Epithelial cell of proximal tubule (primary cell): ENCODE results near the gene ETHE1. TPM values are rescaled to one million over a fixed set of nuclear protein-coding genes. Genes with fewer than 3 reads are reported as not detected.

Experiments
- DNase-seq: peaks from one replicate; pipeline ENCODE4 v3.0.0-alpha.2; 2011; ENCODE audit warnings: low read depth
- H3K4me3 ChIP-seq: 2 replicates; pipeline ENCODE4 v1.5.1; 2011; ENCODE audit warnings: low read depth, mild to moderate bottlenecking, low read length
- CTCF ChIP-seq: conservative IDR thresholded peaks from 2 replicates; pipeline ENCODE4 v1.5.1; 2012; ENCODE audit warnings: low read depth, mild to moderate bottlenecking, low read length
- total RNA-seq: library from RNA; depleted of rRNA; stranded (reverse); fragments of >200 nt; gene quantifications from 2 replicates; pipeline ENCODE4 v1.2.3, GENCODE V29; 2015

ETHE1 gene
- total RNA-seq, 1 donor from 2014 or later, result 55.9 TPM

- no peak for TF ChIP-seq CTCF
- no peak for DNase-seq
- H3K4me3 ChIP-seq, result no peak overlapping the region
Measured at GRCh38 chr19:43502419-43502976, 24.5 kb downstream of the ETHE1 start.

GRCh38 chr19:43501661-43502418 lies 25.2 kb downstream of the ETHE1 start:
- H3K4me3 ChIP-seq, result no peak overlapping the region
- TF ChIP-seq CTCF, result no peak
- no peak for DNase-seq

- TF ChIP-seq CTCF, result no peak
- no peak for DNase-seq
- no peak overlapping the region for H3K4me3 ChIP-seq
Measured at GRCh38 chr19:43499042-43499441, 28.0 kb downstream of the ETHE1 start.

- TF ChIP-seq CTCF, result no peak
- no peak overlapping the region for H3K4me3 ChIP-seq
- DNase-seq, result no peak
Measured at GRCh38 chr19:43498233-43498842, 28.7 kb downstream of the ETHE1 start.

GRCh38 chr19:43496960-43497359 lies 30.0 kb downstream of the ETHE1 start:
- no peak overlapping the region for H3K4me3 ChIP-seq
- TF ChIP-seq CTCF, result no peak
- no peak for DNase-seq

- DNase-seq, result no peak
- H3K4me3 ChIP-seq, result no peak overlapping the region
- TF ChIP-seq CTCF, result no peak
Measured at GRCh38 chr19:43495082-43495481, 31.9 kb downstream of the ETHE1 start.
